Measurements from ENCODE around the gene PDE4D. TPM values are rescaled to one million over a fixed set of nuclear protein-coding genes. Genes with fewer than 3 reads are reported as not detected.

PDE4D gene
- total RNA-seq, 1 donor from 2014 or later, result 44.8 TPM

DNA sequence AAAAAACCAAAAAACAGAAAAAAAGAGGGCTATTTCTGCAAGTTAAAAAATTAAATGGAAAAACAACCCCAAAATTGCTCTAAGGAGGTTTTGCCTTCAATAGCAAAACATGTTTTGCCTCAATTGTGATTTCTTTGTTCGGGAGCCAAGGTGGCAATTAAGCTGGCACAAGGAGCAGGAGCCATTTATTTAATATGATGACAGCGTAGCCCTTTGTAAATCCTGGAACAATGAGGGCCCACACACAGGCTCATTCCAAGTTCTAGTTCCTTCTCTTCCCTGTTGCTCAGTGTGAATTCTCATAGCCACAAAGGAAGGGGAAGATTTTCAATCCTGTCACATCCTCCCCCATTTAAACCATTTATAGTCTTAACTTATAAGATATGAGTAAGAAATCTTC is 353.2 kb downstream of the PDE4D start:
- Histone ChIP-seq H3K4me3 (no peak overlapping the region), H3K4me1 (peaks cover 0 to 16% of the 10 kb centered on the region in 2 donors), H3K36me3 (no peaks in the 10 kb centered on the region), H3K27me3 (no peaks in the 10 kb centered on the region), H3K9me3 (no peaks in the 10 kb centered on the region), H3K27ac (no peak overlapping the region)
- TF ChIP-seq, protein P1, sequence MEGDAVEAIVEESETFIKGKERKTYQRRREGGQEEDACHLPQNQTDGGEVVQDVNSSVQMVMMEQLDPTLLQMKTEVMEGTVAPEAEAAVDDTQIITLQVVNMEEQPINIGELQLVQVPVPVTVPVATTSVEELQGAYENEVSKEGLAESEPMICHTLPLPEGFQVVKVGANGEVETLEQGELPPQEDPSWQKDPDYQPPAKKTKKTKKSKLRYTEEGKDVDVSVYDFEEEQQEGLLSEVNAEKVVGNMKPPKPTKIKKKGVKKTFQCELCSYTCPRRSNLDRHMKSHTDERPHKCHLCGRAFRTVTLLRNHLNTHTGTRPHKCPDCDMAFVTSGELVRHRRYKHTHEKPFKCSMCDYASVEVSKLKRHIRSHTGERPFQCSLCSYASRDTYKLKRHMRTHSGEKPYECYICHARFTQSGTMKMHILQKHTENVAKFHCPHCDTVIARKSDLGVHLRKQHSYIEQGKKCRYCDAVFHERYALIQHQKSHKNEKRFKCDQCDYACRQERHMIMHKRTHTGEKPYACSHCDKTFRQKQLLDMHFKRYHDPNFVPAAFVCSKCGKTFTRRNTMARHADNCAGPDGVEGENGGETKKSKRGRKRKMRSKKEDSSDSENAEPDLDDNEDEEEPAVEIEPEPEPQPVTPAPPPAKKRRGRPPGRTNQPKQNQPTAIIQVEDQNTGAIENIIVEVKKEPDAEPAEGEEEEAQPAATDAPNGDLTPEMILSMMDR (IDR thresholded peaks at IDR 0.05), result no peak
- intact Hi-C loops (cut with DNase I), result no loop called here
- no peak for DNase-seq (ENCODE audit: low spot score in 2 of 2)

GRCh38 chr5:59538750-59539121 is 354.8 kb downstream of the PDE4D start:
- Histone ChIP-seq H3K27ac (no peak overlapping the region), H3K4me3 (no peak overlapping the region), H3K9me3 (no peaks in the 10 kb centered on the region), H3K36me3 (no peaks in the 10 kb centered on the region), H3K27me3 (no peaks in the 10 kb centered on the region), H3K4me1 (peaks cover 0 to 8% of the 10 kb centered on the region in 2 donors)
- intact Hi-C loops (cut with DNase I), result no loop called here
- TF ChIP-seq, protein P1 (IDR thresholded peaks at IDR 0.05), result no peak
- no peak for DNase-seq (ENCODE audit: low spot score in 2 of 2)

- Histone ChIP-seq H3K4me1 (peaks cover 0 to 8% of the 10 kb centered on the region in 2 donors), H3K27me3 (no peaks in the 10 kb centered on the region), H3K36me3 (no peaks in the 10 kb centered on the region), H3K9me3 (no peaks in the 10 kb centered on the region), H3K4me3 (no peak overlapping the region), H3K27ac (no peak overlapping the region)
- no peak for DNase-seq (ENCODE audit: low spot score in 2 of 2)
- TF ChIP-seq, protein P1 (IDR thresholded peaks at IDR 0.05), result no peak
- intact Hi-C loops (cut with DNase I), result no loop called here
Observed at GRCh38 chr5:59537961-59538749, 355.4 kb downstream of the PDE4D start.

GRCh38 chr5:59536875-59537274 is 356.7 kb downstream of the PDE4D start:
- Histone ChIP-seq H3K9me3 (no peaks in the 10 kb centered on the region), H3K36me3 (no peaks in the 10 kb centered on the region), H3K4me1 (peaks cover 0 to under 1% of the 10 kb centered on the region in 2 donors), H3K27me3 (no peaks in the 10 kb centered on the region), H3K4me3 (no peak overlapping the region), H3K27ac (no peak overlapping the region)
- TF ChIP-seq, protein P1 (IDR thresholded peaks at IDR 0.05), result no peak
- intact Hi-C loops (cut with DNase I), result no loop called here
- DNase-seq (ENCODE audit: low spot score in 2 of 2), result no peak

DNA sequence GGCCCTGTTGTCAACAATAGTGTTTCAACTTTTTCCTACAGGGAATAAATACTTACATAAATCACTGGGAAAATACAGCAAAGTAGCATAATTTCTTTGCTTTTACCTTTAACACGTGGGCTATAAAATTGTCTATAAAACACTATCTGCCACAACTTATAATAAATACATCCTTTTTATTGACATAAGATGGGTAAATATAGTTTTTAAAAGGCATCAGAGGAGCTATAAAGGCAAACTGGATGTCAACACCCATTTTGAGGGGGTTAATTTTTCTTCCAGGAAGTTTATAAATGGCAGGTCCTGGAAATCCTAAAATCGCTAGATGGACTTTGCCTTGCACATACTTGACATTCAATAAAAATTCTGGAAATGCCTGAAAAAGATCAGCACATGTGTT is 358.0 kb downstream of the PDE4D start:
- no peak overlapping the region for H3K4me3 ChIP-seq
- intact Hi-C loops (cut with DNase I), result no loop called here
- no peak for DNase-seq (ENCODE audit: low spot score in 2 of 2)
- no peaks in the 10 kb centered on the region for H3K9me3 ChIP-seq
- H3K27me3 ChIP-seq, result no peaks in the 10 kb centered on the region
- H3K36me3 ChIP-seq, result no peaks in the 10 kb centered on the region
- H3K27ac ChIP-seq, result no peak overlapping the region
- H3K4me1 ChIP-seq, result no peaks in the 10 kb centered on the region
- TF ChIP-seq, protein P1 (IDR thresholded peaks at IDR 0.05), result no peak
